GM19240 (cell line): ENCODE measurements around the gene CTTN.
A peak's percentile ranks its signal among the peaks of the same experiment; 100 is the strongest.

Experiments
- DNase-seq: peaks from one replicate; pipeline ENCODE4 v3.0.0; 2011; ENCODE audit warnings: low spot score; ENCODE audit not compliant: insufficient read length

CTTN gene

DNA sequence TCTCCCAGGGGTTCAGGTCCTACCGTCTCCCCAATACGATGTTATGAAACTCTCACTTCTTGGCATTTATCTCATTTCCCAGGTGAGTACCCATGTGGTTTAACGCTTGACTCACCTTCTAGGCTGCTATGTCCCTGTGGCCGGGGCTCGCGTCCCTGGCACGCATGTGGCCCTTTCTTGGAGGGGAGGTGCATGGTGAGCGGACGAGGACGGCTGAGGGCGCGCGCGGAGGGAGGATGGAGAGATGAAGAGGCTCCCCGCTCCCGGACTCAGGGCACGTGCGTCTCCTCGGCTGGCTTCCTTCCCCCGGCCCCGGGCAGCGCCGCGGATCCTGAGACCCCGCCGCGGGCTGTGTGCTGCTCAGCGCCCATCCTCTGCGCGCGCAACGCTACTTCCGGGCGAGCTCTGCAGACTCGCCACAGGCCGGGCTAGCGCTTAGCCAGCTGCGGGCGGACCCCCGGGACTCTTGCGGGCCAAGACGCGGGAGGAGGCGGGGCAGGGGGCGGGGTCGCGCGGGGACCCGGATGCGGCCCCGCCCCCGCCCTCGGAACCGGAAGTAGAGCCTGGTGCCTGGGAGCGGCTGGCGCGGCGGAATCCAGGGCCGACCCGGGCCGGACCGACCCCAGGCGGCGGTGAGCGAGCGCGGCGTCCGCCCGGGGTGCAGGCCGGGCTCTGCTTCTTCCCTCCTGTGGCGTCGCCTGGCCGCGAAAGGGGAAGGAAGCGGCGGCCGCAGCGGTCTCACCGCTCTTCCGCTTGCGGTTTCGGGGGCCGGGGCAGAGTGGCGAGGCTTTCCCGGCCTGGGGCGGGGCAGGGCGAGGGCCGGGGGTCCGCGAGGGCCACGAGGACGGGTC, at the start of gene CTTN:
Gene CTTN, plus strand, starts transcription at position 547 of the 851 bp plus-strand sequence. CDS start 8,769 bp downstream, outside the sequence.
- DNase-seq: peak; percentile 39

DNA sequence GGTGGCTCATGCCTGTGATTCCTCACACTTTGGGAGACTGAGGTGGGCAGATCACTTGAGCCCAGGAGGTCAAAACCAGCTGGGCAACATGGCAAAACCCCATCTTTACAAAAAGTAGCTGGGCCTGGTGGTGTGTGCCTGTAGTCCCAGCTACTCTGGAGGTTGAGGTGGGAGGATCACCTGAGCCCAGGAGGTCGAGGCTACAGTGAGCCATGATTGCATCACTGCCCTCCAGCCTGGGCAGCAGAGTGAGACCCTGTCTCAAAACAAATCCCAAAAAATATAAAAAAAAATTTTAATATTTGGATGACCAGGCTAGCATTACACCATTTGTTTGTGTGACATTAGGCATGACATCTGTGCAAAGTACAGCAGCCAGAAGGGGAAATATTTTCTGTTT, 49.7 kb upstream of the CTTN start:
- DNase-seq: no peak

DNA sequence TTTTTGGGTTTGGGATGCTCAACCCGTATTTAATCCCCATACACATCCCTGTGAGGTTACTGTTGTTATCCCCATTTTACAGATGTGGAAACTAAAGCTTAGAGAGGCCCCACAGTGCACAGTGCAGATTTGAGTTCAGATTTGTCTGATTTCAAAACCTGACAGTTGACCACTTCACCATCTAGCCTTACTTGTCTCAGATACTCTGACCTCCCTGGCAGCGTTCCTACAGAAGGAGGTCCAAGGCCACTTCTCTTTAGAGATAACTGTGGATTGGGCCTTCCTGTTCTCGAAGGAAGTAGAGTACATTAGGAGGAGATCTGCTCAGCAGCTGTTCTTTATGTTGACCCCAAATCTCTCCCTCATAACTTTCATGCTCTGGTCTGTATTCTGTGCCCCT, 46.7 kb upstream of the CTTN start:
- no peak for DNase-seq

DNA sequence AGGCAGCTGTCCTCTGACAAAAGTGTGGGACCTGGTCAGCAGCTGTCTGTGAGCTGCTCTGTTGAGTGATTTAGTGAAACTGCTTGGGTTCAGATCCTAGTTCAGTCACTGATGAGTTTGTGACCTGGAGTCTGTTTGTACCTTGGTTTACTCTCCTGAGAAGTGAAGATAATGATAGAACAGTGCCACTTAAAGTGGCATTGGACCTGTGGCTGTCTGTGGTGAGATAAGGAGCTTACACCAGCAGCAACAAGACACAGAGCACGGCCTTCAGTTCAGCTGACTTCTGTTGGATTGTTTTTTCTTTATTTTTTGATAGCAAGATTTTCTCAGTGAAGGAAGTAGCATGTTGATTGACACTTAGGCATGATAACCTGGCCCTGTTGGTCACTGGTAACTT, 46.2 kb upstream of the CTTN start:
- DNase-seq: no peak

- no peak for DNase-seq
Observed at GRCh38 chr11:70352601-70353000, 45.7 kb upstream of the CTTN start.

DNA sequence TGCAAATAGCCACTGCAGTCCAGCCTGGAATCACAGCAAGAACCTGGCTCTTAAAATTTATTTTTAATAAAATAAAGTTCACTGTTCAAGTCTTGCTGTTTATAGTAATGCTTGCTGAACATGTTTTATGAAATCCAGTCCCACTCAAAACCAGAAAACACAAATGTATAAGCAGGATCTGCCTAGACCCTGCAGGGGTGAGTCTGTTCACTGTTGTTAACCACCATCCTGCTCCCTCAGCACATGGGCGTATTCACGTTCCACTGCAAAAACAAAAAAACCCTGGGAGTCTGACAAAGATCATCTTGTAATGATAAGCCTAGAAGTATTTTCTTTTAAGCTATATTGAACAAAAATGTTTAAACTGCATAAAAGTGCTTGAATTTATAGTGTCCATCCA, 45.0 kb upstream of the CTTN start:
- no peak for DNase-seq

DNA sequence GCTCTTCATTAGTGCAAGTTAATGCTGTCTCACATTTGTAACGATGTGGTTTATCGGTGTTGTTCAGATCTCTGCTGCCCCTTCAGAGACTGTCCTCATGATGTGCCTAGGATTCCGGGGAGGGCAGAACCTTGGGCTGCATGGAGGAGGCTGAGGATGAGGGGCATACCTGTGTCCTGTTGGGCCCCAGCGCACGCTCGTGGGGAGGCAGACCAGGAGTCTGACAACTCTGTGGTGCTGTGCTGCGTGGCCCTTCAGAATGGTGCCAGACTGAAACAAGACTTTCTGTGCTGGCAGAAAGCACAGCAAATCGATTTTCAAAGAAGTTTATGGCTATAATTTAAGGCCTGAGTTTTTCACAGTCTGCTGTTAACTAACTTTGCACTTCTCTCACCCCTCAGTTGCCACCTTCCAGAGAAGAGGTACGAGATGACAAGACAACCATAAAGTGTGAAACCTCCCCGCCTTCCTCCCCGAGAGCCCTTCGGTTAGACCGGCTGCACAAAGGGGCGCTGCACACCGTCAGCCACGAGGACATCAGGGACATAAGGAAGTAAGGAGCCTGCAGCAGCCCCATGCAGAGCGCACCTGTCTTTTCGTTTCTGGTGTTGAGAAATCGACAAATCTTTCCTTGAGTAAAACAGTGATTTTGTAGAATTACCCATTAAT, 44.3 kb upstream of the CTTN start:
- DNase-seq: no peak

- DNase-seq: no peak
Observed at GRCh38 chr11:70354629-70355028, 43.7 kb upstream of the CTTN start.

- no peak for DNase-seq
Observed at GRCh38 chr11:70358753-70359152, 39.6 kb upstream of the CTTN start.

- no peak for DNase-seq
Observed at GRCh38 chr11:70359451-70360205, 38.7 kb upstream of the CTTN start.

DNA sequence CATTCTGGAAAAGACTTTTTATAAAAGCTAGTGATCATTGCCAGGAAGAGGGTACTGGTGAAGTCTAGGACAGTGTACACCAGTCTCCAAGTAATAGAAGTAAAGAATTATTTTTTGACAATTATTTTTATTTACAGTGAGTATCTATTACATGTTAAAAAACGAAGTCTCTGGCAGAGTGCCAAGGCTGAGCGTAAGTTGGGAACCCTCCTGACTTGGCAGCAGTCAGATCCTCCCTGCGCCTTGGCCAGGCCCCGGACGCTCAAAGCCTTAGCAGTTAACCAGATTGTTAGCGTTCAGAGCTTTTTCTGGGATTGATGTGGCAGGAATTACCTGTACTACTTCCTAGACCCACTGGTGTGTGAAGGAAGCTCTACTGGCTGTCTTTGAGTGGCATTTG, 38.1 kb upstream of the CTTN start:
- DNase-seq: no peak

GRCh38 chr11:70364178-70364577, 34.2 kb upstream of the CTTN start:
- no peak for DNase-seq

DNA sequence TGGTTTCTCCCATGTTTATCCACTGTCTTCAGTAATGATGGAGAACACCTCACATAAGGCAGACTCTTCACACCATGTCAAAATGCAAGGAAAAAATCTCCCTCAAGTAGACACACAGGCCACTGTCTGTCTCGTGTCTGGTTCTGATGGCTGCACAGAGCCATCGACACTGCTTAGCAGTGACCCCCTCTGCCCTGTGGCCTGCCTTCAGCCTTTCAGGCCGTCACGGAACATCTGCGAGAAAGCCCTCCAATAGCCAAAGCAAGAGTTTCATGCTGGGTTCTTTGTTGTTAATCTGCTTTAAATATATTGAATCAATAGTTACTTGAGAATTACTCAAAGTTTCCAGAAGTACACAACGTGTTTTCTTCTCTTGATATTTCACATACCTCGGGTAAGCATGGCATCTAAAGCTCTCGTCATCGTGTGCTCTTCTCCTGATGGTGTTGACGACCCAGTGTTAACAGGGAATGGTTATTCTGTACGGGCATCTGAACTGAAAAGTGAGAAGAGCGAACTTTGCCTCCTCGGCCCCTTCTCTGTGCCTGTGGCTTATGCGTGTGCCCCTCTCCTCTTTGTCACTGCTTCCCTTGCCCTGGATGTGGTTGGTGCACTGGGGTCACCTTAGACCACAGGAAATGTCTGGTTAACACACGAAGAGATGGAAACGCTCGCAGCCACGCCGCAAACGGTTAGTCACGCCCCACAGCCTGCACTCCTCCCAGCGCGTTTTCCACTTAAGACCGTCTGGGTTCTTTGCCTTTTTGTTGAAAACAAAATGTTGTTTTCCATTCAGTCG, 33.4 kb upstream of the CTTN start:
- no peak for DNase-seq

- DNase-seq: no peak
Observed at GRCh38 chr11:70365544-70365927, 32.8 kb upstream of the CTTN start.

DNA sequence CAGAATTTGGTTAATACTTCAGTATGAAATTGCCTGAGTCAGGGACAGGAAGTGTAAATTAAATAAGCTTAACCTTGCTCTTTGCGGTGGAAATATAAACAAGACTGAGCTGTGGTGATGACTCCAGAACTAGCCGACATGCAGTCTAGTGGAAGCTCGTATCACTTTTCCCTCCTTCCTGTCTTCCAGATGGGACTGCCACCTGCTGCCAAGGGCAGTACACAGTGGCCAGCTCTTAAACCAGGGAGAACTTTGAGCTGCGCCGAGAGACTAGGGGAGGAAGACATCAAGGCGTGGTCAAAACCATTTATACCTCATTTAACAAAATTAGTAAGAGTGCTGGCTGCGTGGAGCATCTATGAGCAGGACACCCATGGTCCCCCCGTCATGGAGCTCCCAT, 31.3 kb upstream of the CTTN start:
- DNase-seq: no peak

DNA sequence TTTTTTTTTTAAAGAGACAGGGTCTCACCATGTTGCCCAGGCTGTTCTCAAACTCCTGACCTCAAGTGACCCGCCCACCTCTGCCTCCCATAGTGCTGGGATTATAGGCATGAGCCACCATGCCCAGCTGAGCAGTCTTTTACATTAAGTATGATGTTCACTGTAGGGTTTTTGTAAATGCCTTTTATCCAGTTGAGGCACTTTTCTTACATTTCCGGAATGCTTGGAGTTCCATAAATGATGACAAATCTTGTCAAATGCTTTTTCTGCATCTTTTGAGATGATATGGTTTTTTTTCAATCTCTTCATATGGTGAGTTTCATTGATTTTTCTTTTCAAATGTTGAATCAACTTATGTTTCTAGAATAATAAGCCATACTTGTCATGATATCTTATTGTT, 29.4 kb upstream of the CTTN start:
- no peak for DNase-seq

GRCh38 chr11:70371241-70371640, 27.1 kb upstream of the CTTN start:
- DNase-seq: no peak

DNA sequence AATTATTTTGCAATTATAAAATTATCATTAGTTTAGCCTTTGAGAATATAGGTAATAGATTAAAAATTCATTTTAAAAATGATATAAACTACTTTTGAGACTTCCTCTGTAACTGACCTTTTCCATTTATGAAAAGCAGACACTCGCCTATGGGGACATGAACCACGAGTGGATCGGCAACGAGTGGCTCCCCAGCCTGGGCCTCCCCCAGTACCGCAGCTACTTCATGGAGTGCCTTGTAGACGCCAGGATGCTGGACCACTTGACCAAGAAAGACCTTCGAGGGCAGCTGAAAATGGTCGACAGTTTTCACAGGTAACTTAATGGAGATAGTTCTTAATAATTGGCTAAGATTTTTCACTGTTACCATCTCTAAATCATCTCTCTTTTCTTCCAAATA, 26.3 kb upstream of the CTTN start:
- DNase-seq: no peak

- no peak for DNase-seq
Observed at GRCh38 chr11:70376621-70377020, 21.7 kb upstream of the CTTN start.

- no peak for DNase-seq
Observed at GRCh38 chr11:70377645-70378044, 20.7 kb upstream of the CTTN start.

DNA sequence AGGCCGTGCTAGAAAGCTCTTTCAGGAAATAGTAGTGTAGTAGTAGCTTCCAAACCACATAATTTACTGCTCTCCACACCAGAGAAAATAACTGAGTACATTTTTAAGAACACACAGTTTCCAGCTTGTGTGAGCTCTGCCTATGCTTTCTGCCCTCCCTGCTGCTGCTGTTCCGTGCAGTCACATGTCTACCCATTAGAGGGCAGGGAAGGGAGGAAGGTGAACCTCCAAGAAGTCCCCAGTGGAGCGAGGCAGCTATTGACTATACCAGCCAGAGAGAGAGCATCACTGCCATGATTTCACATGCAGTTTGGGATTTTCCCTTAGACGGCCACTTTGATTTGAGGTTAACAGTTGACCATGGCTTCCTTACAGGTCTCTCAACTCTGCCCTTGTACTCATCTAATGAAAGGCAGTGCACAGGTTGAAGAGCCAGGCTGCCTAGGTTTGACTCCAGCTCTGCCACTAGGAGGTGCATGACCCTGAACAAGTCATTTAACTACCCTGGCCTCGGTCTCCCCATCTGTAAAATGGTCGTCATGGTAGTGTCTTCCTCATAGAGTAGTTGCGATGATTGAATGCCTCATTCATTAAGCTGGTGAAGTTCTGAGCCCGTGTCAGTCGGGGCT, 19.7 kb upstream of the CTTN start:
- DNase-seq: no peak
